SU-DHL-6 (cell line): Measurements from ENCODE around the gene NAT9.

ENCODE experiments used
- CTCF ChIP-seq: fragments of 200-600 bp; sonication (generic); IDR thresholded peaks from one replicate; pipeline ENCODE4 v1.5.1; 2017; ENCODE audit warnings: antibody characterized with exemption, mild to moderate bottlenecking, low read length, moderate library complexity; ENCODE audit not compliant: insufficient read depth, poor library complexity, severe bottlenecking
- EZH2phosphoT487 ChIP-seq: fragments of 200-600 bp; sonication (generic), shearing (Covaris generic); conservative IDR thresholded peaks from 2 replicates; pipeline ENCODE4 v1.6.1; 2018; ENCODE audit warnings: mild to moderate bottlenecking, antibody characterized with exemption, low read length, moderate library complexity, mixed read lengths

GRCh38 chr17:74761931-74762330, 14.2 kb downstream of the NAT9 start:
- TF ChIP-seq CTCF = no peak
- TF ChIP-seq EZH2phosphoT487 = no peak
